HG02798 (cell line): ENCODE measurements around the gene IRF6.

Experiments used
- ATAC-seq: cut with Tn5 transposase; IDR thresholded peaks from one replicate; pipeline ENCODE4 v1.9.1; 2021; ENCODE audit warnings: mild to moderate bottlenecking; ENCODE audit not compliant: unreplicated experiment, poor library complexity

The IRF6 gene

DNA sequence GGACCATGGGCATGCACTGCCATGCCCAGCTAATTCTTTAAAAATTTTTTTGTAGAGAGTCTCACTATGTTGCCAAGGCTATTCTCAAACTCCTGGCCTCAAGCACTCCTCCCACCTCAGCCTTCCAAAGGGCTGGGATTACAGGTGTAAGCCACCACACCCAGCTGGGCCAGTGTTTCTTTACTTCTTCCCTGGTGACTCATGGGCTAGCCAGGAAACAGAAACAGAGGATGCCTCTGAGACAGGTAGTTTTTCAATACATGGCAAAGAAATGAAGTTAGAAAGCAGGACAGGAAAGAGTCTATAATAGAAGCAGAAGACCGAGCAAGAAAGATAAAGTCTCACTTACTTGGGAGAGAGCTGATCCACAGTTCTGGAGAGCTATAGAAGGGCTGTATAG lies 14.0 kb downstream of the IRF6 start:
- ATAC-seq, result no peak

DNA sequence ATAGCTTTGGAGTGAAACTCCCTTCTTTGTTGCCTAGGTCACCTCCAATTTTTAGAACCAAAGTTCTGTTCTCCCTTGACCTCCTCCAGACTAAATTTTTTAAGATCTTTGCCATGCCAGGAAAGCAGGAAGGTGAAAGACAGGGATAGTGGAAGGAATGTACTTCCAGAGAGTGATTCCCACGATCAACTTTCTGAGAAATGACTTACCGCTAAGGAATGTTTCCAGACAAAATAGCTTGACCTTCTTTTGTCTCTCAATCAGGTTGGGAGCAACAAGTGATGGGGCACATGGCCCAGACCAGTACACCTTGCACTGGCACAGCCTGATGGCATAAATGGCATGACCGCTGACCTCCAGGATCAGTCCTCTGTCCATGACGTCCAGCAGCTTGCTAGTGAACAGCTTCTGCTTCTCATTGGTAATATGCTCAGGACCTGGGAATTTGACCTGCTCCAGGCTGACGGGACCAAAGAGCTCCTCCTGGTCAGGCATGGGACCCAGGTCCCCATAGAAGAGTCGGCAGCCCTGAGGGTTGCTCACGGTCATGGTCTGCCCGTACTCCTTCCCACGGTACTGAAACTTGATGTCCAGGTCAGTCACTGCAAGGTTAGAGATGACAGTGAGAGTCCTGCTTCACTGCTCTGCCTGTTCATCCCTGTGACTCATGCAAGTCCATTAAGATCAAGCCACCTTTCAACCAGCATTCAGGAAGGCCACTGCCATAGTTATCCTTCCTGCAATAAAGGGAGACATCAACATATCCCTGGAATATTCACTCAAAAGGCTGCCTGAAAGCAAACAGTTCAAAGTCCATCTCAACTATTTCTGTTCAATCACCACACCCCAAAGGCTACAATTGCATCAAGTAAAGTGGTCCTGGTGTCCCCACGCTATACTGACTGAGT lies 15.4 kb downstream of the IRF6 start:
- no peak for ATAC-seq

DNA sequence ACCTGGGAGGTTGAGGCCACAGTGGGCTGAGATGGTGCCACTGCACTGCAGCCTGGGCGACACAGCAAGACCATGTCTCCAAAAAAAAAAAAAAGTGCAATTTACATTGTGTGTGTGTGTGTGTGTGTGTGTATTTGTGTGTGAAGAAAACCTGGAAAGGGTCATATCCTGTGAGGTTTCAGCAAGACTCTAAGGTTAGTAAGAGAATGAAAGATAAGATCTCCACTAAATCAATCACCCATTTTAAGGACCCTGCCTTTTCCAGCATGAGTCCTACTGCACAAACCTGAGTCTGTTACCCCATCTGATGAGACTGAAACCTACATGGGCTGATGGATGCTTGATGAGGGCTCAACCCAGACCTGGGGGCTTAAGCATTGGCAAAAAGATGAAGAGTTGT lies 16.7 kb downstream of the IRF6 start:
- ATAC-seq, result no peak

DNA sequence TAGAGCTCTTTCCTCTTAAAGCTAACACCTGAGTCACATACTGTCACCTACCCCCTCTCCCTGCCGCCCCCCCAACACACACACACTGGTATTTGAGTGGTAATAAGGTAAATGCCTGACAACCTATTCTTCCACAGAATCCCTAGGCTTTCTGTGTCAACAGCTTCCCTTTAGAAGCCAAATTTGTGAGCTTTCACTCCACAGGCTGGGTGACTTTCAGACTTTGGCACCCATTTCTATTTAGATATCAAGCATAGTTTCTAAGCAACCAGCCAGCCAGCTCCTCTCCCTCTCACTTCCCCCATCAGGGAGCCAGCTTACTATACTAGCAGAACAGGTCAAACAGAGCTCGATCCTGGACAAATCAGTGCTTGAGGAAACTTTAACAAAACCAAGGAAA lies 18.4 kb downstream of the IRF6 start:
- ATAC-seq, result no peak

DNA sequence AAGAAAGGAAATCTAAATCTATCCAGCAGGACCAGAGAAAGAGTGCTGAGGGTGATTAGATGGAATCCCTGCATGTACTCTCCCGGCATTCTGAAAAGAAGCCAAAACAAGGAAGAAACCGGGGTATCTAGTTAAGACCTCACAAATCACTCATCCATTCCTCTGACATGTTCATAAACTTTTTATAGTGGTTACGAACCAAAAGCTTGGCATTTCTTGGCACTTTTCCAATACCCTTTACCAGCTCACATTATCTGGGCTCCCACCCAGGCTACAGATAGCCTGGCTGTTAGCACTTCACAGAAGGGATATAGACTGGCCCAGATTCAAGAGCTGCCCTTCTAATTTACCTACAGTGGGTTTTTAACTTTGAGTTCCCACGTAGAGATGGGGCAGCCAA lies 19.8 kb downstream of the IRF6 start:
- ATAC-seq, result no peak

DNA sequence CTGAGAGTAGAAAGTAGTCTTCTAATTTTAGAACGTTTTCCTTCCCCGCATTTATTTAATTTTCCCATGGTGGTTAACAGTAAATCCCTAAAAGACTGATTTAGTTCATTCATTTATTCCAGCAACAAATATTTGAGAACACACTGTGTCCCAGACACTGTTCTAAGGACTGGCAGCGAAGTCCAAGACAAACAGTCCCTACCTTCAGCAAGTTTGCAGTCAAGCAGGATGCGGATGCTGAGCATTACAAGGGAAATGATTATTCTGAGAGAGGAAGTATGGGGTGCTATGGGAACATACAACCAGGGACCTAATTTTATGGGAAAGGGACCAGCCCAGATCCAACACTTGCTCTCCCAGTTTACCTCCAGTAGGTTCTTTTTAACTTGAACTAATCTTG lies 20.4 kb downstream of the IRF6 start:
- ATAC-seq, result no peak

DNA sequence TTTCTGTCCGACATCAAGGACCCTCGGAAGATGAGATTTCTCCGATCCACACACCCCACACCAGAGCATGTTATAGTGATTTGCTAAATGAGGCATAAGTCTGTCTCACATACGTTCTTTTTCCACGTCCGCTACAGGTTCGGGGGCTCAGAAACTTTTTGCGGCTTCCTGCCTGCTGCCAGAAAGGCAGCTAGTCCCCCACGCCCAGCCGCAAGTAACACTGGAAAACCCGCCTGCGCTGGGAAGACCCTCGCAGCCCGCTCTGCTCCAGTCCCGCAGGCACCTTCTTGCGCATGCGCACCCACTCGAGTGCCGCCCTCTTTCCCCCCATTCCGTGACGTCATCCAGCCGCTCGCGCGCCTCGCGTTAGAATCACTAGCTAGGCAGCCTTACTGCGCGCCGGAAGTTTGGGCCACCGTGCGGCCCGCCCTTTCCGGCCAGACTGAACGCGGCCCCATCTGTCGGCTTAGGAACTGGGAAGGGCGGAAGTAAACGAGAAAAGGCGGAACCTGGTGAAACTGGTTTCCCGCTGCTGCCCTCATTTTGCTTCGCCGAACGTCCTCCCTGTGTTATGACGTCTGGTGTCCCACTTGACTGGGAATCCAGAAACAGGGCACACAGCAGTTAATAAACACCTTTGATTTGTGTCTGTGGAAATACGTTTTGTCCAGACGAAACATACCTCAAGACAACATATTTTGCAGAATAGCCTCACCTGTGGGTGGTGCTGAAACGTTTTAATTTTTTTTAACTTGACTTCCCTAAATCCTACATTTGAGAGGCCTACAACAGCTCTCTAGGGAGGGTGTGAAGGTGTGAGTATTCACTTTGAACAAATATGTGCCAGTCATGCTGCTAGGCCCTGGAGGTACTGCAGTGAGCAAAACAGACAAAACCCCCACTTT lies 21.4 kb downstream of the IRF6 start, which contains the start of gene C1orf74:
C1orf74 (minus strand) TSS at position 295 of the 905 bp plus-strand sequence. CDS start 925 bp downstream, outside the sequence.
- peak; percentile 99 for ATAC-seq

DNA sequence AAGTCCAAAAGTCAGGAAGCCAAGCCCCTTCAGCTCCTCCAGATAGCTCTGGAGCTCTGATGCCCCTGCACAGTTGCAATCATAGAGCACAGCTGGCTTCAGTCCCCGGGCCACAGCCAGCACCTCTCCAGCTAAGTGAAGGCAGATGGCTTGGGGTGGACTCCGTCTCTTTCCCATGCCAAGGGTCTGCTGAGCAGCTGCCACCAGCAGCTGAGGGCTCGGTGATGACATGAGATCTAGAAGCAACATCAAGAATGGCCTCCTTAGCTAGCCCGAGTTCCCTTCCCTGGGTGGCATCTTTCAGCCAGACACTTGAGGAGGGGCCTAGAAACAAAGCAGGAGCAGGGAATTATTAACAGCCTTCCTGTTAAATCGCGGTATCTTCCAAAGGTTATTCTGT lies 22.6 kb downstream of the IRF6 start:
- no peak for ATAC-seq

DNA sequence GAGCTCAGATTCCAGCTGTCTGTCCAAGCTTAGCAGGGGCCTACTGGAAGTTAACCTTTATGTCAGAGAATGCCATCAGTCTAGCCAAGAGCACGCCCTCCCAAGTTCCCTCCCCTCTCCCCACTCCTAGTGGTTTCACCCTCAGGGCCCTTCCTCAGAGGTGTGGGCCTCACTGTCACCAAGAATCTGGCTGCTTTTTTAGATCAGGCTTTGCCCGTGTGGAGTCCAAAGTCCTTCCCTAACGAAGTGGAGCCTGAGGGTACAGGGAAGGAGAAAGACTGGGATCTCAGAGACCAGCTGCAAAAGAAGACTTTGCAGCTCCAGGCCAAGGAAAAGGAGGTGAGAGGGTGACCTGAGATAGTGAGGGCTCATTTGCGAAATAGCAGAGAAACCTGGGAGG lies 25.7 kb downstream of the IRF6 start:
- ATAC-seq, result no peak

DNA sequence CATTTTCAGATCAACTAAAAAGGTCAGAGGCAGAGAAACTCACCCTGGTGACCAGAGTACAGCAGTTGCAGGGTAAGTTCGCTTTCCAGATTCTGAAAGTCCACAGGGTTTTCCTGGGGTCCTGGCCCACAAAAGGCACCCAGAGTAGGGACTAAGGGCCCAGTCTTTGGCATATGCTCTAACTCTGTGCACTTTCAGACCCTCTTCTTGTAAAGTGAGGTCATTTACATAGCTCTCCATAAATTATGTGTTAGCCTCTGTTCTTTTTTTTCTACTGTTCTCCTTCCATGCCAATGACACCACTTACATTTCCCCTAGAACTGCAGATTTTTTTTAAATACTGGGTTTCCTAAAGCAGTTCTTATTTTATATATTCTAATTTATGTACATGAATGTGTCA lies 27.8 kb downstream of the IRF6 start:
- ATAC-seq, result no peak

DNA sequence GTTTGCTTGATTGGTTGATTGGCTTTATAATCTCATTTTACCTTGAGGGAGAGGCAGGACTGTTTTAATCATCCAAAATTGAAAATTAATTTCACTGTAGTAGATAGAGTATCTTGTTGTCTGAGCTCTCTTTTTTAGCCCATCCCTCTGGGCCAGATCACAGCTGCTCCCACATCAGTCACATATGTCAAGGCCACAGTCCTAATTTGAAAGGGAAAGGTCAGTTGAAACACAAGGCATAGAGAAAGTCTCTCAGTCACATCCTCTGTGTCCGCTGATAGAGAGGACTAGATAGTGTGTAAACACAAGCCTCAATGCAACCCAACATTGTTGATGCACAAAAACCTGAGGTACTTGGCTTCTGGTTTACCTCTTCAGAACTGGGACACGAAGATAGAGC lies 28.4 kb downstream of the IRF6 start:
- ATAC-seq, result no peak

DNA sequence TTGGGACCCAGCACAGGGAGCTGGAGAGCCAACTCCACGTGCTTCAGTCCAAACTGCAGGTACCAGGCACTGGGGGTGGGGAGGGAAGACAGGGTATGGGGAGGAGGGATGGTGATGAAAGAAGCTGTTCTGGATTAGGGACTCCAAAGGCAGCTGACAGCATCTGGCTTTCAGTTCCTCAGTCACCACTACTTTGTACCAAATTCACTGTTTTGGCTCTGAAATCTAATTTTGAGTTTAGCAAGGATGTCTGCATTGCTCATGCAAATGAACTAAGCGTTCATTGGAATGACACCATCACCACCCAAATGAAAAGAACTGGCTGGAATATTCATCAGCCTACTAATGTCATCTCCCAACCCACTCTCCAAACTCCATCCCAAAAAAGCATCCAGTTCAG lies 30.3 kb downstream of the IRF6 start:
- ATAC-seq, result no peak

DNA sequence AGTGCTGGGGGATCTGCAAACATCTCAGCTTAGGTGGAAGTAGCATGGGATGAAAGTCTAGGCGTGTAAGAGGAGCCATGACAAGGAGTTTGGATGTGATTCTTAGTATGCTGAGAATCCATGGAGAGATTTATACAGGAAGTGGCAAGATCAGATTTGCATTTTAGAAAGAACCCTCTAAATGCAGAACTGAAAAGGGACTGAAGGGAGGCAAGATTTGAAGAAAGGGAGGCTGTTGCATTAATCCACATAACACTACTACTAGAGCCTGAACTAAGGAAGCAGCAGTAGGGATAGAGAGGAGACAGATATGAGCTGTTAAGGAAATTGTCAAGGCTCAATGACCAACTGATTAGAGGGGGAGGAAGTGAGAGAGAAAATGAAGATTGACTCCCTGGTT lies 31.4 kb downstream of the IRF6 start:
- ATAC-seq, result peak; percentile 55

DNA sequence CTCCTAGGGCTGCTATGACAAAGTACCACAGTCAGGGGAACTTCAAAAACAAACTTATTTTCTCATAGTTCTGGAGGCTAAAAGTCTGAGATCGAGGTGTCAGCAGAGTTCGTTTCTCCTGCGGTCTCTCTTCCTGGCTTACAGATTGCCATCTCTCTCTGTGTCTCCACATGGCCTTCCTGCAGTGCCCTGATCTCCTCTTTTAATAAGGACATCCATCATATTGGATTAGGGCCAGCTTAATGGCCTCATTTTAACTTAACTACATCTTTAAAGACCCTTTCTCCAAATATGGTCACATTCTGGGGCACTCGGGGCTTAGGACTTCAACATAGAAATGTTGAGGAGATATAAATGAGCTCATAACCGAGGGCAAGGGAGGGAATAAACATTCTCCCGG lies 33.8 kb downstream of the IRF6 start:
- ATAC-seq, result no peak

DNA sequence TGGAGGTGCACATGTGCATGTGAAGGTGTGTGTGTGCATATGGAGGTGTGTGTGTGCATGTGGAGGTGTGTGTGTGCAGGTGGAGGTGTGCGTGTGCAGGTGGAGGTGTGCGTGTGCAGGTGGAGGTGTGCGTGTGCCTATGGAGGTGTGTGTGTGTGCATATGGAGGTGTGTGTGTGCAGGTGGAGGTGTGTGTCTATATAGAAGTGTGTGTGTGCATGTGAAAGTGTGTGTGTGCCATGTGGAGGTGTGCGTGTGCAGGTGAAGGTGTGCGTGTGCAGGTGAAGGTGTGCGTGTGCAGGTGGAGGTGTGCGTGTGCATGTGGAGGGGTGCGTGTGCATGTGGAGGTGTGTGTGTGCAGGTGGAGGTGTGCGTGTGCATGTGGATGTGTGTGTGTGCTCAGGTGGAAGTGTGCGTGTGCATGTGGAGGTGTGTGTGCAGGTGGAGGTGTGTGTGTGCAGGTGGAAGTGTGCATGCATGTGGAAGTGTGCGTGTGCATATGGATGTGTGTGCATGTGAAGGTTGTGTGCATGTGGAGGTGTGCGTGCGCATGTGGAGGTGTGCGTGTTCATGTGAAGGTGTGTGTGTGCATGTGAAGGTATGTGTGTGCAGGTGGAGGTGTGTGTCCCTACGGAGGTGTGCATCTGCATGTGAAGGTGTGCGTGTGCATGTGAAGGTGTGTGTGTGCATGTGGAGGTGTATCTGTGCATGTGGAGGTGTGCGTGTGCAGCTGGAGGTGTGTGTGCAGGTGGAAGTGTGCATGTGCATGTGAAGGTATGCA lies 35.1 kb downstream of the IRF6 start:
- no peak for ATAC-seq

DNA sequence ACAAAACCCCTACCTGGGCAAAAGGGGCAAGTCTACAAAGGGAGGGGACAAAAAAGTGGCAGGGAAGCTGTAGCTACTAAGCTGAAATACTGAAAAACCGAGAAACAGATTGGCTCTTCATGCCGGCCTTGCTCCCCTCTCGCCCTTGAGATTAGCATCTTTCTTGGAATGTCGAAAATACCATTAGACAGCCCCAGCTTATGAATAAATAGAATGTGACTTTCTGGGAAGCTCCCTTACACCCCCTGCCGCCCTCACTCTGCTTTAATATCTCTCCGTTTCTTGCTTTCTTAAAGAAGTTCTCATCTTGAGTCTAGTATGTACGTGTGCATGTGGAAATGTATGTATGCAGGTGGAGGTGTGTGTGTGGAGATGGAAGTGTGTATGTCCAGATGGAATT lies 36.0 kb downstream of the IRF6 start:
- ATAC-seq, result no peak

DNA sequence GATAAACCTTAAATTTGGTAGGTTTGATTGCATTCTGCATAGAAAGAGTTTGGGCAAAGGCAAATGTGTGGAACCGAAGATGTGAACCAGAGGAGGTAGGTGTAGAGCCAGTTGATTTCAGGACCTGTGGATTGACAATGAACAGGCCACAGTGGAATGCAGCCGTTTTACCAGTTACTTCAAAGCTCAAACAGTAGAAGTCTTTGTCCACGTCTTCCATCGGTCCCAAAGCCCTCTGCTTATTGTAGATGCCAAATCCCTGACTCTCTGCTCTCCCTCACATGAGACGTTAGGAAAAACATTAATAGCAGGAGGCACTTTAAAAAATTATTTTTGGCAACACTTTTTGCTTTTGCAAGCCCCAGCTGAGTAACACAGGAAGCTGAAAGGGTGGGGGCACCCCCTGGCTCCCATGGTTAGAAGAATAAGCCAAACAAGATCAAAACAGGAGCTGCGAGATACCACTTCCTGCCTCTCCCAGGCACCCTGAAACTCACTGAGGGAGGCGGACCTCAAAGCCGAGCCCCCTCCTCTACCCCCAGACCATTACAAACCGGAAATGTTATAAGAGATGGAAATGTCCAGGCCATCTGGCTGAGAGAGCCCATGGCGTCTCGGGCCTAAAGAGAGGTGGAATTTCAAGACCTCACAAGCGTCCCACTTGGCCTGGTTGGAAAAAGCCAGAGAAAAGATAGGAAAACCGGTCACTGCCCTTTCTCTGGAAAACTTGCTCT lies 36.6 kb downstream of the IRF6 start:
- ATAC-seq, result peak; percentile 76

DNA sequence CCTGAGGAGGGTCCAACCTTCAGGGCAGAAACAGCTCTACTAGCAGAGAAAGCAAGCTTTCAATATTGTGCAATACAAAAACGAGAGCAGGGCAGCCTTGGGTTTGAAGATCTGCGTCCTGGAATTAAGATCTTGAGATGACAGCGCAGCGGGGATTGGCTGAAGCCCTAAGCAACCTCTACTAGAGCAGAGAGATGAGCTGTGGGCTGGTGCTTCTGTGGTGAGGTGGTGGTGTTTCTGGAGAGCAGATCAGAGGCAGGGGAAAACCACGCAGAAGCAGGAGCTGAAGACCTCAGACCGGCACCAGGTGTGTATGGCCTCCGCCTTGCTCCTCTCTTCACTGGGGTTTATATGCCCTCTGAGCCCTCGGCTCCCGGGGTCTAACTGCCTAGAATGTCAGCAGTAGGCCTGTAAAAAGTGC lies 37.6 kb downstream of the IRF6 start:
- ATAC-seq, result peak; percentile 93

DNA sequence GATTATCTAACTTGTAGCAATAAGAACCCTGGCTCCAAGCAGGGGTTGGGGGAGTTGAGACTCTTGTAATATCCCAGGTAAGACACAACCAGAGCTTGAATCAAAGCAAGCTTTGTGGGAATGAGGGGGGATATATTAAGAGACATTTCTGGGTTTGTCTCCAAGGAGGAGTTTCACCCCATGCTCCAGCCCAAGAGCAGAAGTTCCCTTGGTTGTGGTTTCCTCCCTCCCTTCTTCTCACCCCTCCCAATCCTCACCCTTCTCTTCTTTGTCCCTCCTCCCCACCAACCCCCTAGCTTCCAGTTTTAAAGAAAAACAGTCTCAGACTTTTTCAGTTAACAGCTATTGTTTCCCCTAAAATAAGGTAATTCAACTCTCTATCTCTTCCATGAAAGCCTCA lies 38.2 kb downstream of the IRF6 start:
- no peak for ATAC-seq

DNA sequence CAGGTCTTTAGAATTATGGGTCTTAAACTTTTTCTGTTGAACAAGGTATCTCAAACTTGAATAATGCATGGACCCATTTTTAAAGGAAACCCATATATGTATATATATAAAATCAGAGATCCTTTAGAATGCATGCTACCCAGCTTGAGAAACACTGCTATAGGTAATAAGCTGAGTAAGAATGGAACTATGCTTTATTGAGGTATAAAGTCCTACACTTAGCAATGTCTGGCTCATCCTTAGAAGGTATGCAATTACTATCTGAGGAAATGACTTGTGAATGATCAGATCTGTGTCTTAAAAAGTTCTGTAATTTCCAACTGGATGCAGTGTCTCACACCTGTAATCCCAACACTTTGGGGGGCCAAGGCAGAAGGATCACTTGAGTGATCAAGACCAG lies 38.8 kb downstream of the IRF6 start:
- ATAC-seq, result no peak
